Brain microvascular endothelial cell (primary cell): ENCODE measurements around the gene PKD1L1.

Source experiments
- DNase-seq: peaks from one replicate; pipeline ENCODE4 v3.0.0-alpha.2; 2020
- H3K27ac ChIP-seq: fragments of 250-450 bp; sonication (Bioruptor Pico); 2 replicates; pipeline ENCODE4 v1.5.1; 2020; ENCODE audit warnings: mild to moderate bottlenecking, moderate library complexity
- H3K27me3 ChIP-seq: fragments of 250-450 bp; sonication (Bioruptor Pico); replicated peaks from 2 replicates; pipeline ENCODE4 v1.5.1; 2020; ENCODE audit warnings: mild to moderate bottlenecking
- H3K36me3 ChIP-seq: fragments of 250-450 bp; sonication (Bioruptor Pico); replicated peaks from 2 replicates; pipeline ENCODE4 v1.5.1; 2020; ENCODE audit warnings: mild to moderate bottlenecking
- H3K4me3 ChIP-seq: 2 replicates; pipeline ENCODE4 v1.5.1; 2011; ENCODE audit warnings: low read depth, mild to moderate bottlenecking, control low read depth, low read length, moderate library complexity
- in situ Hi-C: cut with HindIII; loops from 2 replicates; pipeline ENCODE4 v1.10.0; 2017; ENCODE audit warnings: low sequenced_read_pairs, low pct_ligation_motif_present
- TF ChIP-seq, protein P1 (sequence below): IDR thresholded peaks from 2 replicates; pipeline ENCODE4 v1.5.1; 2011; ENCODE audit warnings: low read depth, mild to moderate bottlenecking, moderate library complexity, low read length, control low read depth, inconsistent platforms; ENCODE audit errors: missing control alignments

Gene PKD1L1

DNA sequence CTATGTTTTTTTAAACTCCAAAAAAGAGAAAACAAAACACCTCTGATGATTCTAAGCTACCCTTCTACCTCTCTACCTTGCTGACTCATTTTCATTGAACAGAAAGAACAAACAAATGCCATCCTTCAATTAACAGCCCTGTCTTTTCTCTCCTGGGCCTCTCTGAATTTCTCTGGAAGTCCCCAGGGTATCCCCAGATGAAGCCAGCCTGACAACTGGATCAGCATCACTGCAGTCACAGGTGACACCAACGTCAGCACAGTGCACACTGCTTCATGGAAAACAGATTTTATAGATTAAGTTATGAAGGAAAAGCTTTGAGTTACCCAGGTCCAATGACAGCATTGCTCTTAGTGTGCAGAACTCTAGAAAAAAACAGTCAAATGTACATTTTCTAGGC, 25.5 kb upstream of the PKD1L1 start:
- Histone ChIP-seq H3K27me3 (no peaks in the 10 kb centered on the region), H3K27ac (no peak overlapping the region), H3K36me3 (peaks cover 45% of the 10 kb centered on the region), H3K4me3 (no peak overlapping the region)
- no peak for DNase-seq
- TF ChIP-seq, protein P1, sequence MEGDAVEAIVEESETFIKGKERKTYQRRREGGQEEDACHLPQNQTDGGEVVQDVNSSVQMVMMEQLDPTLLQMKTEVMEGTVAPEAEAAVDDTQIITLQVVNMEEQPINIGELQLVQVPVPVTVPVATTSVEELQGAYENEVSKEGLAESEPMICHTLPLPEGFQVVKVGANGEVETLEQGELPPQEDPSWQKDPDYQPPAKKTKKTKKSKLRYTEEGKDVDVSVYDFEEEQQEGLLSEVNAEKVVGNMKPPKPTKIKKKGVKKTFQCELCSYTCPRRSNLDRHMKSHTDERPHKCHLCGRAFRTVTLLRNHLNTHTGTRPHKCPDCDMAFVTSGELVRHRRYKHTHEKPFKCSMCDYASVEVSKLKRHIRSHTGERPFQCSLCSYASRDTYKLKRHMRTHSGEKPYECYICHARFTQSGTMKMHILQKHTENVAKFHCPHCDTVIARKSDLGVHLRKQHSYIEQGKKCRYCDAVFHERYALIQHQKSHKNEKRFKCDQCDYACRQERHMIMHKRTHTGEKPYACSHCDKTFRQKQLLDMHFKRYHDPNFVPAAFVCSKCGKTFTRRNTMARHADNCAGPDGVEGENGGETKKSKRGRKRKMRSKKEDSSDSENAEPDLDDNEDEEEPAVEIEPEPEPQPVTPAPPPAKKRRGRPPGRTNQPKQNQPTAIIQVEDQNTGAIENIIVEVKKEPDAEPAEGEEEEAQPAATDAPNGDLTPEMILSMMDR = no peak
- in situ Hi-C loops = no loop called here

DNA sequence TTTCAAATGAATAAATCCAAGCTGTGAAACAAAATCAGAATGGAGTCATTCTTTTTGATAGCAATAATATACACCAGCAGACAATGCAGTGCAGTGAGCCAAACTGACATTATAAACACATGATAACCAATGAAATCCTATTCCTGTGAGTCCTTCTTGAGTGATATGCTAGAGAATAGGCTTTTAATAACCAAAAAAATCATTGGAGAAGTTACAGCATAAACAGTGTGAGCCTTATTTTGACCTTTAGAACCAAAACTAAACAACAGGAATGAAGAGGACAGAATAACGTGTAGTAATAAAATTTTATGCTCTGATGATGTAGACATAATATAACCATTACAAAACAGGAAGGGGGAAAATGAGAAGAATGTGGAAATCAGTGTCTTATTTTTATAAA, 22.5 kb upstream of the PKD1L1 start:
- Histone ChIP-seq H3K27me3 (no peaks in the 10 kb centered on the region), H3K27ac (no peak overlapping the region), H3K36me3 (peaks cover 40% of the 10 kb centered on the region), H3K4me3 (no peak overlapping the region)
- DNase-seq = no peak
- in situ Hi-C loops = no loop called here
- TF ChIP-seq, protein P1 = no peak

DNA sequence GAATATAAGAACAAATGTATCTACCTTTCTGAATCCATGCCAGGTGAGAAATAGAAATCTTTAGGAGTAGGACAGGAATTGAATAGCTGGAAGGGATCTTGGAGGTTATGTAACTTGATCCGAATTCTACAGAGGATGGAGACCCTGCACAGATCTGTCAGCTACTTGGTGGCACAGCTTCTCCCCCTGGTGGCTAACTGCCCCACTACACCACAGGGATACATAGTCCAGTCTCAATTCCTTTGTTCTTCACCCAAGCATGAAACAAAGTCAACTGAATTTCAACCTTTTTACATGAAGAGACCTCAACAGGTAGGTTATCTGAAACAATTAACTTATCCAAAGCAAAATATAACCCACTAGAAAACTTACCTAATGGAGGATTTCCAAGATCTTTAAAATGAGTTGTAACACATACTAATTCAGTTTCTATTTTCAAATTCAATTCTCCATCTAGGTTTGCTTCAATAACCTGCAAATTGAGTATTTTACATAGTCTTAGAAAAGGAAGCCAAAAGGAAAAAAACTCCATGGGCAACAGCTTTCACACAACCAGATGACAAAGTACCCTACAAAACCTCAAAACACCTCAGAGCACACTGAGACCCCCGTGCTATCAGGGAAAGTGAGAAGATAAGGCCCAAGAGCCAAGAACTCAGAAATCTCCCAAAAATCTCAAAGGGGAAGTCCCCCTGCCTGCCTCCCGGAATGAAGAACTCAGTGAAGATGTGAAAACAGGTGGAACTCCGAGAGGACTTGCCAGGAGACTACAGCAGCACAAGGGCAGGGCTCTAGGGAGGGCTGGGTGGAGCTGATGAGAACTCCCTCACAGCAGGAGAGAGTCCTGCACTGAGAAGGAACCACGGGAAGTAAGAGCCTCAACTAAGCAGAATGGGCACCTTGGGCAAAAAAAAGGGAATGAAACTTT, 20.8 kb upstream of the PKD1L1 start:
- Histone ChIP-seq H3K36me3 (peaks cover 45% of the 10 kb centered on the region), H3K27me3 (no peaks in the 10 kb centered on the region), H3K27ac (no peak overlapping the region), H3K4me3 (no peak overlapping the region)
- in situ Hi-C loops = no loop called here
- TF ChIP-seq, protein P1 = peak; percentile 98
- DNase-seq = peak; percentile 71

GRCh38 chr7:47967708-47968107, 19.4 kb upstream of the PKD1L1 start:
- no peak overlapping the region for H3K27ac ChIP-seq
- TF ChIP-seq, protein P1 = no peak
- no peak for DNase-seq
- H3K4me3 ChIP-seq = no peak overlapping the region
- no peaks in the 10 kb centered on the region for H3K27me3 ChIP-seq
- peaks cover 38% of the 10 kb centered on the region for H3K36me3 ChIP-seq
- in situ Hi-C loops = no loop called here

DNA sequence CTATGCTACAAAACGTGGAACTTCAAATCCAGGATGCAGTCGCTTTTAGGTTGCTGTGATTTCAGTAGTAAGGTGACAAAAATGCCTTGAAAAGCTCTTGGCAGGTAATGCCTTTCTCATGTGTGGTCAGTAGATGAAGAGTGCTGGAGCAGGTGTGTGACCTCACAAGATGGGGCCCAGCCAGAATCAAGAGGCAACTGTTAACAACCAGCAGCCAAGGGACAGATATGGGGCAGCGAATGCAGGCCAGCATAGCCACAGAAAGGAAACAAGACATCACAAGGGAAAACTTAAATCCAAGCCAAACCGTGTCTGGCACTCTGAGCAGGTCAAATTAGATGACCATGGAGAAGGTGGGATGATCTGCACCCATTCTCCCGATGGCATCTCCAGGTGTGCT, 18.9 kb upstream of the PKD1L1 start:
- no peak overlapping the region for H3K27ac ChIP-seq
- no peaks in the 10 kb centered on the region for H3K27me3 ChIP-seq
- in situ Hi-C loops = no loop called here
- DNase-seq = no peak
- TF ChIP-seq, protein P1 = no peak
- no peak overlapping the region for H3K4me3 ChIP-seq
- H3K36me3 ChIP-seq = peaks cover 41% of the 10 kb centered on the region
